ENCODE data around the gene UTS2R.
"Not testable (repeated sequence)": the region's sequence is repeated elsewhere in the genome, so short reads cannot be mapped to it uniquely, and the experiment has no call there.

DNA sequence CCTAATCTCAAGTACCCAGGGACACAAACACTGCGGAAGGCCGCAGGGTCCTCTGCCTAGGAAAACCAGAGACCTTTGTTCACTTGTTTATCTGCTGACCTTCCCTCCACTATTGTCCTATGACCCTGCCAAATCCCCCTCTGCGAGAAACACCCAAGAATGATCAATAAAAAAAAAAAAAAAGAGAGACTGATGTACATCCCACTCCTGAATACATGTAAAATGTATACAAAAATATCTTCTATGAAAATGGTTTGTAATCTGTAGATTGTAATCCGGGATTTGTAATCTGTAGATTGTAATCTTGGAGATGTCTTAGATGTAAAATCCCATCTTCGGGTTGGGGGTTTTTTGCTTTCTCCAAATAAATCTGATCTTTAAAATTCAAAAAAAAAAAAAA lies 5.7 kb downstream of the UTS2R start:
- TF ChIP-seq, protein P1, sequence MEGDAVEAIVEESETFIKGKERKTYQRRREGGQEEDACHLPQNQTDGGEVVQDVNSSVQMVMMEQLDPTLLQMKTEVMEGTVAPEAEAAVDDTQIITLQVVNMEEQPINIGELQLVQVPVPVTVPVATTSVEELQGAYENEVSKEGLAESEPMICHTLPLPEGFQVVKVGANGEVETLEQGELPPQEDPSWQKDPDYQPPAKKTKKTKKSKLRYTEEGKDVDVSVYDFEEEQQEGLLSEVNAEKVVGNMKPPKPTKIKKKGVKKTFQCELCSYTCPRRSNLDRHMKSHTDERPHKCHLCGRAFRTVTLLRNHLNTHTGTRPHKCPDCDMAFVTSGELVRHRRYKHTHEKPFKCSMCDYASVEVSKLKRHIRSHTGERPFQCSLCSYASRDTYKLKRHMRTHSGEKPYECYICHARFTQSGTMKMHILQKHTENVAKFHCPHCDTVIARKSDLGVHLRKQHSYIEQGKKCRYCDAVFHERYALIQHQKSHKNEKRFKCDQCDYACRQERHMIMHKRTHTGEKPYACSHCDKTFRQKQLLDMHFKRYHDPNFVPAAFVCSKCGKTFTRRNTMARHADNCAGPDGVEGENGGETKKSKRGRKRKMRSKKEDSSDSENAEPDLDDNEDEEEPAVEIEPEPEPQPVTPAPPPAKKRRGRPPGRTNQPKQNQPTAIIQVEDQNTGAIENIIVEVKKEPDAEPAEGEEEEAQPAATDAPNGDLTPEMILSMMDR (IDR thresholded peaks at IDR 0.05; ENCODE audit: low read depth, low read length), result not testable (repeated sequence)
- TF ChIP-seq EZH2phosphoT487 (IDR thresholded peaks at IDR 0.05; ENCODE audit: low read depth), result not testable (repeated sequence)
